Measurements from ENCODE around the gene CNN2. TPM values are rescaled to one million over a fixed set of nuclear protein-coding genes. Genes with fewer than 3 reads are reported as not detected.

The CNN2 gene
- total and polyA plus RNA-seq, 2 of the 13 experiments (the other 11 are each of a cell fraction or from before 2014, with no cell fraction given), result 63.6 to 70.0 TPM

- TF ChIP-seq UBTF (CRISPR knock-in tag; IDR thresholded peaks at IDR 0.05) (peak; percentile 23; the same call in 1 of the 2 replicates), FOXP1 (IDR thresholded peaks at IDR 0.05) (no peak), FOXP1 (CRISPR knock-in tag; IDR thresholded peaks at IDR 0.05) (no peak), DDIT3 (CRISPR knock-in tag; IDR thresholded peaks at IDR 0.05) (no peak), ZNF883 (CRISPR knock-in tag; IDR thresholded peaks at IDR 0.05; ENCODE audit: not compliant biosample characterization) (peak; percentile 33), ZNF275 (CRISPR knock-in tag; IDR thresholded peaks at IDR 0.05; ENCODE audit: borderline replicate concordance) (peak; percentile 79; the same call in 1 of the 2 replicates), RBM39 (IDR thresholded peaks at IDR 0.05; ENCODE audit: low read depth, low read length, poor library complexity, severe bottlenecking) (peak; percentile 17), SETDB1 (CRISPR knock-in tag; IDR thresholded peaks at IDR 0.05; ENCODE audit: borderline replicate concordance) (no peak), ZFP90 (CRISPR knock-in tag; IDR thresholded peaks at IDR 0.05; ENCODE audit: borderline replicate concordance) (peak; percentile 31; the same call in 1 of the 2 replicates), HNRNPL (IDR thresholded peaks at IDR 0.05; ENCODE audit: low read depth, low read length) (no peak), AKAP8 (CRISPR knock-in tag; IDR thresholded peaks at IDR 0.05) (0 out of 2 replicates have a peak, but pooled peaks have one; percentile 4), ARHGAP35 (CRISPR knock-in tag; IDR thresholded peaks at IDR 0.05; ENCODE audit: borderline replicate concordance) (no peak), KLF12 (CRISPR knock-in tag; IDR thresholded peaks at IDR 0.05; ENCODE audit: borderline replicate concordance) (no peak), MLX (CRISPR knock-in tag; IDR thresholded peaks at IDR 0.05) (no peak), ZNF770 (CRISPR knock-in tag; IDR thresholded peaks at IDR 0.05) (no peak), NAIF1 (CRISPR knock-in tag; IDR thresholded peaks at IDR 0.05; ENCODE audit: borderline replicate concordance) (no peak), ZNF451 (CRISPR knock-in tag; IDR thresholded peaks at IDR 0.05) (0 out of 2 replicates have a peak, but pooled peaks have one; percentile 22), ATF7-NPFF (CRISPR knock-in tag; IDR thresholded peaks at IDR 0.05; ENCODE audit: low read depth) (no peak), POLR2AphosphoS2 (IDR thresholded peaks at IDR 0.05; ENCODE audit: low read depth, low read length) (no peak)
Observed at GRCh38 chr19:1026783-1027649, 608 bp downstream of the CNN2 start (continued).

All from HepG2 (cell line).